HG03457 (cell line): ENCODE data around the gene NELFCD.

Experiments used
- ATAC-seq: cut with Tn5 transposase; IDR thresholded peaks from one replicate; pipeline ENCODE4 v1.9.1; 2021; ENCODE audit warnings: moderate number of reproducible peaks; ENCODE audit not compliant: unreplicated experiment

The NELFCD gene

GRCh38 chr20:58993332-58994248 lies 12.5 kb downstream of the NELFCD start:
- ATAC-seq, result no peak

DNA sequence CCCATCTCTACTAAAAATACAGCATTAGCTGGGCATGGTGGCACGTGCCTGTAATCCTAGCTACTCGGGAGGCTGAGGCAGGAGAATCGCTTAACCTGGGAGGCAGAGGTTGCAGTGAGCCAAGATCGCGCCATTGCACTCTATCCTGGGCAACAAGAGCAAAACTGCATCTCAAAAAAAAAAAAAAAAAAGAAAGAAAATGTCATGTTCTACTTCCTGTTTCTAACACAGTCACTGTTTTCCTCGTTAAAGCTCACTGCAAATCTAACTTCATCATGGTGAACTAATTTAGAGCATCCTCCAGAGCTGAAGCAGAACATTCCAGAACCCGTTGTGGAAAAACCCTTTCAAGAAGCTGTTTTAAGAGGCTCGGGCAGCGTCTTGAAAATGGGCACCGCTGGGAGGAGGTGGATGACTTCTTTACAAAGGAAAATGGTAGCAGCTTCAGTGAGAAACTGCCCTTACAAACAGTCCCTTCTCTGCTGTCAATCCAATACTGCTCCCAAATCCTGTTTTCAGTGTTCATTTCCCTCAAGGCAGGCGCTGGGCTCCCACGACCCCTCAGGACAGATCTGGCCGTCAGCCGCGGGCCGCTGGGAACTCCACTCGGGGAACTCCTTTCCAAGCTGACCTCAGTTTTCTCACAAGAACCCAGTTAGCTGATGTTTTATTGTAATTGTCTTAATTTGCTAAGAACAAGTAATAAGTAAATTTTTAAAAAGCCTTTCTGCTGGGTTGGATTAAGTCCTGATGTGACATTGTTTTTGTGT lies 13.5 kb downstream of the NELFCD start:
- no peak for ATAC-seq

DNA sequence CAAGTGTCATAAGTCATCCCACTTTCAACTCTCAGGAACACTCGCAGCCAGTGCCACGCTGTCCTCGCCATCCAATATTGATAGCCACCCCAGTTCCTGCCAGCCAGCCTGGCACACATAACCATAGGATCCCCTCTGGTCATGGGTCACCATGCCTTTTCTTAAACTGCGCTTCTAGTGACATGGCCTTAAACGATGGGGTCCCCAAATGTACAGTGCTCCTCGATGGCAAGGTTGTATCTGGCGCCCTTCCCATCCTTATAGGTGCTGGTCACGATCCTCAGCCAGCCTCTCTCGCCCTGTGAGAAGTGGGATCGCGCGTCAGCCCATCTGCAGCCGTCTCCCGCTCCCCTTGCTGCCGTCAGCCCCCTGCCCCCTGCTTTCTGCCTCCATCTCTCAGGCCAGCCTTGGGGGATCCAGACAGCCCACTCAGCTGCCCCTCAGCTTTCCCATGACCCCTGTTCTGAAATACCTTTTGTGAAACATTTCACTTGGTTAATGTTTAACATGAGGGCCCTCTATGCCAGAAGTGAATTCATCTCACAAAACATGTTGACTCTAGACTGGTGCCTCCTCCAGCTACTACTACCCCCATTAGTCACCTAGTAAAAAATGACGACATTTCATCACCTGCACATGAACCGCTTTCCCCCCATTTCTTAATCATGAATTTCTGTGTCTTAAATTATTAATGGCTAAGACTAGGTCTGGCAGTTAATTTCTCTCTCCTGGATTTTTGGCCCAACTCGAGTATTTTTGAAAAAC lies 14.6 kb downstream of the NELFCD start:
- ATAC-seq, result no peak

DNA sequence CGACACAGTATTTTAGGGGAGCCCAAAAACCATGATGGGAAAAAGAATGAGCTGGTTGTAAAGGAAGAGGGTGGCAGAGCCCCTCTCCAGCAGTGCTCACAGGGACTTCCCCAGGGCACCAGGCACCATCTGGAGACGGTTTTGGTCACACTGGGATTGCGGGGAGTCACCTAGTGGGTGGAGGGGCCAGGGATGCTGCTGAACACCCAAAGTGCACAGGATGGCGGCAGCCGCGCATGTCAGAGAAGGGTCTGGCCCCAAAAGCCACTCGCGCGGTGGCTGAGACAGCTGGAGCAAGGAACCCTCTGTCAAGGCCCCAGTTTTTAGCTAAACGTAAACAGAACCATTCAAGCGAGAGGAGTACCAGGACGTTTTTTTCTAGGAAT lies 15.2 kb downstream of the NELFCD start:
- no peak for ATAC-seq

DNA sequence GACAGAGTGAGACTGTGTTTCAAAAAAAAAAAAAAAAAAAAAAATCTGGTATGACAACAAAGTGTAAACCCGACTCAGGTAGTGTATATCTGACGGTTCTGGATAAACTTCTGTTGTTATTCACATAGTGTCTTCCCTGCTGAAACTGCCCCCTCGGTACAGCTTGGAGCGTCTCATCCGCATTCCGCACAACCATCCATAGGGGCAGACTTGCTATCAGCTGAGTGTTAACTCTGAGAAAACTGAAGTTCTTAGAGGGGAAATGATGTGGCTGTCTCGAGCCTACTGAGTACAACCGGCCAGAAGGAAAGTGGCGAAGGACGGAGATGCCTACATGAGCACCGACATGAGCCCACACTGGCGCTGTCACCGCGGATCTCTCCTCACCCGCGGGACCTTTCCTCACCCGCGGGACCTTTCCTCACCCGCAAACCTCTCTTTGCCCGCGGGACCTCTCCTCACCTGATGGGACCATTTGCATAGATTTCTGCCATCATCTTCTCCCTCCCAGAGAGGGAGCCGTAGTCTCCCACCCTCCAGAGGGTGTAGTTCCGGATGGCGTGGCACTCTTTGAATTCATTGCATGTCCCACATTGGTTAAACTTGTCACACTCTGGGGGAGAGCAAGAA lies 16.2 kb downstream of the NELFCD start:
- no peak for ATAC-seq

DNA sequence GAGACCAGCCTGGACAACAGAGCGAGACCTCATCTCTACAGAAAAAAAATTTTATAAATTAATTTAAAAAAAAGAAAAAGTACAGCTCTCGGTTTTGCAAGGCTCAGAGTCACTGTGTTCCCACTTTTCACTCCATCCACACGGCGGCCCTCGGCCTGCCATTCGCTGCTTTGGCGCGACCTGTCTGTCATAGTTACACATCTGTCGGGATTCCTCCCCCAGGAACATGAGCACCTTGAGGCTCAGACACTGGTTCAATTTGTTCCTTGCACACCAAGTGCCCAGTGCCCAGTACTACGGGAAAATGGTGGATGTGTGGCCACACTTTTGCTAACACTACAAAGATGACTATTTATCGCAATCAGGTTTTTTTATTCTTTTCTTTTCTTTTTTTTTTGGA lies 17.6 kb downstream of the NELFCD start:
- no peak for ATAC-seq

- ATAC-seq, result no peak
Measured at GRCh38 chr20:59000326-59000725, 19.3 kb downstream of the NELFCD start.

- ATAC-seq, result no peak
Measured at GRCh38 chr20:59001068-59001448, 20.0 kb downstream of the NELFCD start.

DNA sequence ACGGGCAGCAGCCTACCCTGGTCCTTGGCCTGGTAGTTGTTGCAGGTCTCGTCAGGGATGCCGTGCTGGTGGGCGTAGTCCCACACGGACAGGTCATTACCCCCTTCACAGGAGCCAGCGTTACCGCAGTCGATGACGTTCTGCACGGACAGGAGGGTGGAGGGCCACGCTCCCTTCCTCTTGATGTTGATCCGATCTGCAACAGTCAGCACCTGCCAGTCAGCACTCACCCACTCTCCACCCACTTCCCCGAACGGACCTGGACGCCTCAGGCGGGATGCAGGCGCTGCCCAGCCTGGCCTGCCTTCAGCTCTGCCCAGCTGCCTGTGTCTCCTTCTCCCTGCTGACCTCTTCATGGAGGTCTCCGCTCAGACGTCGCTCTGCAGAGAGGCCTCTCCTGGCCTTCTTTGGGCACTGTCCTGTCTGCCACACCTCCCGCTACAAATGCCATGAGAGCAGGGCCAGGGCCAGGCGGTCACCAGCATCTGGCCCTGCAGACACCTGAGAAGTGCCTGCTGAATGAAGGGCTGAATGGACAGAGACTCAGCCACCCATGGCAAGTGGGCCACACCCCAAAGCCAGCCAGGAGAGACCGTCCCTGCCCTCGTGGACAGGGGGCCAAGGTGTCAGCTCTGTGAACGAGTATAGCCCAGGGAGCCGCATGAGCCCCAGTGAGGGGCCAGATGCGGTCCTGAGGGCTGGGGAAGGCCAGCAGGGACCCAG lies 20.6 kb downstream of the NELFCD start:
- ATAC-seq, result no peak

DNA sequence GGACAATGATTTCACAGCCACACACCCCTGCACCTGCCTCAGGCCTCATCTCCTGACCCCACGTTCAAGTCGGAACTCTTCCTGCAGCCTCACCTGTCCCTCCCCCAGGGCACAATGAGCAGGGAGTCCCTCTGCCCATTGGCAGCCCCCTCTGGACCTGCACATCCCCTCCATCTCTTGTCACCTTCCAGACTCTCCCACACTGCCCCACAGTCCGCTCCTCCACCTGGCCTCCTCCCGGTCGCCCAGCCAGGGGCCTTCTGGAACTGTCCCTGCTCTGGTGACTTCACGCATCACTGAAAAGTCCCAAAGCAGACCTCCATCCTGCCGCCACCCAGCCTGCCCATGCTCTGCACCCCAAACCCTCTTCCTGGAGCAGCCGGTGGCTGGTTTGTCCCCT lies 21.3 kb downstream of the NELFCD start:
- ATAC-seq, result no peak

GRCh38 chr20:59002874-59003399 lies 21.9 kb downstream of the NELFCD start:
- ATAC-seq, result no peak

GRCh38 chr20:59003836-59004492 lies 22.9 kb downstream of the NELFCD start:
- ATAC-seq, result no peak

- ATAC-seq, result no peak
Measured at GRCh38 chr20:59004493-59004762, 23.4 kb downstream of the NELFCD start.

DNA sequence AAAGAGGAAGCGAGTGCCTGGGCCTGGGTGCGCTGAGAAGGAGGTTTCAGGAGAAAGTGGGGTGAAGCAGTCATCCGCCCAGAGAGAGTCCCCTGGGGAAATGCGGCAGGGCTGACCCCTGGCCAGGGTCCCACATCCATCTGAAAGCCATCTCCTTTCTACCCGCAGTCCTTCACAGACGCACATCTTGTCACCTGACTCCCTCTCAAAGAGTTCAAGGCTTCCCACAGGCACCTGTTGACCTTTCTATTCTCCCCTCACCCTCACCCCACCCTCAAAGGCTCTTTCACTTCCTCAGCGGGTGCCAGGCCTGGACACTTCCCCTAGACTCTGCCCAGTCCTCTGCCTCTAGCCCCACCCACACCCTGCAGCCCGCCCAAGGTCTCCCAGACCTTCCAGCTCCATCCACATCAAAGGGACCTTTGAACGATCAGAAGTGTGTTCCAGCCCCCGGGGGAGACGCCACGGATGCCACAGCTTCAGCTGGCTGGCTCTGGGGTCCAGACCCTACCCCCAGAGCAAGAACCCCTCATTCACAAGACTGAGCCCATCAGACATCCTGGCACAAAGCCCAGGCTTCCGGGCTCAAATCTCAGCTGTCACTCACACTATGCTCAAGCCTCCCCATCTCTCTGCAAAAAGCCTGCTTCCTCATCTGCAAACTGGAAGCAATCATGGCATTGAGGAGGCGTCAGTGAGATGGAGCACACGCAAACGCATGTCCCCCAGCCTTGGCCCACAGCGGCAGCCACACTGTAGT lies 23.9 kb downstream of the NELFCD start:
- peak; percentile 46 for ATAC-seq

- ATAC-seq, result peak; percentile 0
Measured at GRCh38 chr20:59005523-59006166, 24.6 kb downstream of the NELFCD start.

DNA sequence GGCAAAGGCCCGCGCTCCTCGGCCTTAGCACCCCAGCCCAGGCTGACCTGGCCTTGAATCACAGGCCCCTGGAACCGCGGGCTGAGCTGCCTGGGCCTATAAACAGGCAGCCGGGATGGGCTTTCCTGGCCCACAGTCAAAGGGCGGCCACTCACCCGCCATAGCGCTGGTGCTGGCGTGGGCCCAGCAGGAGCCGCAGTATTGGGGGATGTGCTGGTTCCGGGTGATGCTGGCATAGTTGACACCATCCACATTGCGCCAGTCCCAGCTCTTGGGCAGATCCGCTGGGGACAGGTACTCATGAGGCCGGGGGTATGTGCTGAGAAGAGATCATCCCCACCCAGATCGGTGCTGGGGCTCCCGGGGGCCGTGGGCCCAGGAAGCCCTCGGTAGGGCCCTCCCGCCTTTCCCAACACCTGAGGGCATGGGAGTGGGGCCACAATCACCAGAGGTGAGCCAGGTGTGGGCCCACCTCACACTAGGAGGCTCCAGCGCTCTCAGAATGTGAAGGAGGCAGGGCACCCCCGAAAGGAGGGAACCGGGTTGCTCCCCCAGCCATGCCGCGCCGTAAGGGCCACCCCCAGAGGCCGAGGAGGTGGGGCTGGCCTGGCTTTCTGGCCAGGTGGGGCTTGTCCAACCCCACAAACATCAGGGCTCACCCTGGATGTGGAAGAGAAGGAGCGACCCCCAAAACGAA lies 25.3 kb downstream of the NELFCD start:
- no peak for ATAC-seq

GRCh38 chr20:59006864-59007664 lies 26.0 kb downstream of the NELFCD start, which contains the start of gene CTSZ:
TSS of gene CTSZ (minus strand) at chr20:59007254. CDS start at chr20:59007128, 126 bp downstream.
- no peak for ATAC-seq
